Transverse colon (tissue), 4 donors: ENCODE data around the gene RGS3. TPM values are rescaled to one million over a fixed set of nuclear protein-coding genes. Genes with fewer than 3 reads are reported as not detected.

Experiments used
- DNase-seq: peaks from one replicate; pipeline ENCODE4 v3.0.0-alpha.2; 2019
- H3K27ac ChIP-seq, 4 donors: fragments of 200-600 bp; sonication (generic); 2 replicates each; pipeline ENCODE4 v1.5.1; 2016 to 2018; ENCODE audit warnings: inconsistent platforms in 4 of 4
- H3K27me3 ChIP-seq: fragments of 200-600 bp; sonication (generic); 2 replicates; pipeline ENCODE4 v1.5.1; 2017; ENCODE audit warnings: inconsistent platforms
- H3K36me3 ChIP-seq, 4 donors: fragments of 200-600 bp; sonication (generic); 2 replicates each; pipeline ENCODE4 v1.5.1; 2017 to 2019; ENCODE audit warnings: inconsistent platforms in 4 of 4
- H3K4me1 ChIP-seq, 4 donors: fragments of 200-600 bp; sonication (generic); 2 replicates each; pipeline ENCODE4 v1.5.1; 2017 to 2020; ENCODE audit warnings: inconsistent platforms in 4 of 4
- H3K4me3 ChIP-seq, 4 donors: fragments of 200-600 bp; sonication (generic); 1 replicate in 1 of 4; 2 replicates in 3 of 4; pipeline versions ENCODE4 v1.5.1 to v1.6.1; 2017 to 2019; ENCODE audit warnings: inconsistent platforms in 4 of 4
- H3K9me3 ChIP-seq, 2 donors: fragments of 200-600 bp; sonication (generic); 2 replicates each; pipeline ENCODE4 v1.5.1; 2017 to 2019; ENCODE audit warnings: inconsistent platforms in 2 of 2
- EP300 ChIP-seq: sonication (generic); formaldehyde crosslinking; IDR thresholded peaks from one replicate; pipeline ENCODE4 v1.6.1; 2017; ENCODE audit warnings: antibody characterized with exemption, low read depth
- POLR2A ChIP-seq: fragments of 450-650 bp; IDR thresholded peaks from one replicate; pipeline ENCODE4 v1.6.1; 2016; ENCODE audit warnings: antibody characterized with exemption, mild to moderate bottlenecking, moderate library complexity
- POLR2AphosphoS5 ChIP-seq, 3 donors: sonication (generic); formaldehyde crosslinking; IDR thresholded peaks; one replicate each; pipeline ENCODE4 v1.6.1; 2016; ENCODE audit warnings: antibody characterized with exemption in 3 of 3
- WGBS, 2 donors: methylation state at CpG; one replicate each; pipeline ENCODE4 v1.1.5; 2018; ENCODE audit warnings: low coverage in 1 of 2; 5-methylcytosine and 5-hydroxymethylcytosine counted together
- in situ Hi-C, 4 donors: fragments of 200-750 bp; cut with MboI; loops; one replicate each; pipeline versions ENCODE4 v1.15.0 to v1.15.1; 2017; ENCODE audit warnings: low sequenced_read_pairs in 3 of 4, low pct_ligation_motif_present in 1 of 4, low pct_unique_long_range_greater_than_20kb in 1 of 4
- intact Hi-C: fragments of 100-400 bp; cut with DNase I; formaldehyde crosslinking; loops from one replicate; pipeline ENCODE4 v1.15.1; 2023; ENCODE audit warnings: low total_unique reads
- total RNA-seq, 4 donors: library from RNA; depleted of rRNA; stranded (reverse); fragments of >200 nt; gene quantifications; one replicate each; pipeline ENCODE4 v1.1.0, GENCODE V29; 2016
- TF ChIP-seq, protein P1 (sequence below), 5 experiments: fragments of 200-600 bp in 3 of 5; fragments of 450-650 bp in 2 of 5; sonication (generic) in 3 of 5; IDR thresholded peaks; 1 replicate in 2 of 5; 2 replicates in 3 of 5; pipeline ENCODE4 v1.5.1; 2016 to 2017; ENCODE audit warnings: antibody characterized with exemption in 5 of 5, inconsistent platforms in 3 of 5, mild to moderate bottlenecking in 2 of 5, moderate library complexity in 1 of 5

Gene RGS3
- total RNA-seq, 4 donors from 2014 or later = 62.7 to 150 (median 80.9) TPM

DNA sequence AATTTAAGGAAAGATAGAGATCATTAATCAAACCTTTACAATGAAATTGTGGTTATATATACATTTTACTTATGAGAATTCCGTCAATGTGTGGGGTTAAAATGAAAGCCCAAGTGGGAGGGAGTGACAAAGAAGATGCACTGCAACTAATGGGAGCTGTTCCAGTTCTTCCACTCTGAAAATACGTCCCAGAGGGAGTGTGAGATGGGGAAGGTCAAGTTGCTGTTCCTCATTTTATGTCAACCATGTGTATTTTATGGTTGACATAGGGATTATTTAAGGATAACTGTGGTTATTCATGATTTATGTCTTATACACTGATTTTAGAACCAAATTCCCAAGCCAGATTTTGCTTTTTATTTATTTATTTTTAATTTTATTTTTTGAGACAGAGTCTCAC lies 14.2 kb upstream of the RGS3 start:
- no peak overlapping the region for H3K27ac ChIP-seq
- no peaks in the 10 kb centered on the region for H3K36me3 ChIP-seq
- intact Hi-C loops = no loop called here
- WGBS, 2 donors = 38 to 64% methylated on average over 2 of the region's 2 CpGs
- H3K4me3 ChIP-seq = no peak overlapping the region
- in situ Hi-C loops = loop anchor here in 2 of 4 donors (5.0 kb wide), 3 partner anchors 133 to 208 kb away; no protein-coding TSS in a partner anchor
- TF ChIP-seq EP300 = no peak
- TF ChIP-seq POLR2A = no peak
- TF ChIP-seq, protein P1, sequence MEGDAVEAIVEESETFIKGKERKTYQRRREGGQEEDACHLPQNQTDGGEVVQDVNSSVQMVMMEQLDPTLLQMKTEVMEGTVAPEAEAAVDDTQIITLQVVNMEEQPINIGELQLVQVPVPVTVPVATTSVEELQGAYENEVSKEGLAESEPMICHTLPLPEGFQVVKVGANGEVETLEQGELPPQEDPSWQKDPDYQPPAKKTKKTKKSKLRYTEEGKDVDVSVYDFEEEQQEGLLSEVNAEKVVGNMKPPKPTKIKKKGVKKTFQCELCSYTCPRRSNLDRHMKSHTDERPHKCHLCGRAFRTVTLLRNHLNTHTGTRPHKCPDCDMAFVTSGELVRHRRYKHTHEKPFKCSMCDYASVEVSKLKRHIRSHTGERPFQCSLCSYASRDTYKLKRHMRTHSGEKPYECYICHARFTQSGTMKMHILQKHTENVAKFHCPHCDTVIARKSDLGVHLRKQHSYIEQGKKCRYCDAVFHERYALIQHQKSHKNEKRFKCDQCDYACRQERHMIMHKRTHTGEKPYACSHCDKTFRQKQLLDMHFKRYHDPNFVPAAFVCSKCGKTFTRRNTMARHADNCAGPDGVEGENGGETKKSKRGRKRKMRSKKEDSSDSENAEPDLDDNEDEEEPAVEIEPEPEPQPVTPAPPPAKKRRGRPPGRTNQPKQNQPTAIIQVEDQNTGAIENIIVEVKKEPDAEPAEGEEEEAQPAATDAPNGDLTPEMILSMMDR (IDR thresholded peaks at IDR 0.05) = no peak
- TF ChIP-seq POLR2AphosphoS5 (IDR thresholded peaks at IDR 0.05) = no peak
- no peaks in the 10 kb centered on the region for H3K27me3 ChIP-seq
- no peak for DNase-seq
- no peaks in the 10 kb centered on the region for H3K9me3 ChIP-seq
- peaks cover 0 to 3% (median 0%) of the 10 kb centered on the region in 4 donors for H3K4me1 ChIP-seq

DNA sequence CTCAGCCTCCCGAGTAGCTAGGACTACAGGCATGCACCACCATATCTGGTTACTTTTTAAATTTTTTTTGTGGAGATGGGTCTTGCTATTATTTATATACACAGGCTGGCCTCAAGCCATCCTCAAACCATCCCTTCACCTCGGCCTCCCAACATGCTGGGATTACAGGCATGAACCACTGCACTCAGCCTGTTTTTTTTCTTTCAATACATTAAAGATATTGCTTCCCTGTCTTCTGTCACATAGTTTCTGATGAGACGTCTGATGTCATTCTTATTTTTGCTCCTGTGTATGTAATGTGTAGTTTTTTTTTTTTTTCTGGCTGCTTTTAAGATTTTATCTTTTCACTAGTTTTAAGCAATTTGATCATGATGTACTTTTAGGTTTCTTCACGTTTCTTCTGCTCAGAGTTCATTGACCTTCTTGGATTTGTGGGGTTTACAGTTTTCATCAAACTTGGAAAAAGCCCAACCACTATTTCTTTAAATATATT lies 11.4 kb upstream of the RGS3 start:
- no peaks in the 10 kb centered on the region for H3K27me3 ChIP-seq
- 71 to 76% methylated on average over 3 to 4 of the region's 4 CpGs for WGBS, 2 donors
- no peak overlapping the region for H3K4me3 ChIP-seq
- intact Hi-C loops = no loop called here
- TF ChIP-seq, protein P1 (IDR thresholded peaks at IDR 0.05) = no peak
- TF ChIP-seq POLR2AphosphoS5 (IDR thresholded peaks at IDR 0.05) = no peak
- no peak for TF ChIP-seq POLR2A
- H3K27ac ChIP-seq = no peak overlapping the region
- H3K9me3 ChIP-seq = no peaks in the 10 kb centered on the region
- in situ Hi-C loops = loop anchor here in 1 of 4 donors (10.0 kb wide), 2 partner anchors 133 to 203 kb away; no protein-coding TSS in a partner anchor
- DNase-seq = no peak
- H3K4me1 ChIP-seq = peaks cover 7 to 22% (median 13%) of the 10 kb centered on the region in 4 donors
- no peaks in the 10 kb centered on the region for H3K36me3 ChIP-seq

DNA sequence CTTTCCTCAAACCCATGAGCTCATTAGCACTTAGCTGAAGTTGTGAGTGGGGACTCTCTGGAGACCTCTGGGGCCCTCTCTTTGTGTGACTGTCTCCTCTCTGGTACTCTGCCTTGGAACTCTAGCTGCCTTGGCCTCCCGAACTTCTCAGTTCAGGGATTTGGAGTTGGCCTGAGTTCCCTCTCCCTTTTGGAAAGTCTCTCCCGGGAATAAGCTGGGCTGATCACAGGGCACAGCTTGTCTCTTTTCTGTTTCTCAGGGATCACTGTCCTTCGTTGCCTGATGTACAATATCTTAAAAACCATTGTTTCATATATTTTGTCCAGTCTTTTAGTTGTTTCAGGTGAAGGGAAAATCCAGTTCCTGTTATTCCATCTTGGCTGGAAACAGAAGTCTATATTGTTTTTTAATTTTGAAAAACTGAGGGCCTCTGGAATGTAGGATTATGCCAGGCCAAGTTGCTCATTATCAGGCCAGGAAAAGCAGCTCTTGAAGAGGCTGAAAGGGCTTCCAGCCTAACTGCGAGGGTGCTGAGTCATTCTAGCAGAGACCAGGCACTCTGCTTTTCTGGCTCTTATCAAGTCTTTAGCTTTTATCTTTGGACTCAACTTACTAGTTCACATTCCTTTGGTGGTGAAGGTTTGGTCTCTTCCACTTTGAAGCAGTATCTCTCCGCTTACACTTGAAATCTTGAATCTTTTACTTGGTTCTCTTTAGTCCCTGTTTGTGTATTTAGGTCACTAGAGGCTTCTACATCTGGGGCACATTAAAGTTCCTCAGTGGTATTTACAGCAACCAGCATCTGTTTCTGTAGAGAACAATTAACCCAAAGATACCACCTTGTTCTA lies 8.4 kb upstream of the RGS3 start:
- in situ Hi-C loops (loop anchor here in 1 of 4 donors (10.0 kb wide), 2 partner anchors 130 to 200 kb away; no protein-coding TSS in a partner anchor), intact Hi-C loops (no loop called here)
- Histone ChIP-seq H3K4me3 (no peak overlapping the region), H3K36me3 (no peaks in the 10 kb centered on the region), H3K4me1 (peaks cover 7 to 22% (median 13%) of the 10 kb centered on the region in 4 donors), H3K9me3 (no peaks in the 10 kb centered on the region), H3K27ac (peak overlapping the region; percentile 71 to 87 (median 80)), H3K27me3 (no peaks in the 10 kb centered on the region)
- 54 to 63% methylated on average over 2 to 5 of the region's 5 CpGs for WGBS, 2 donors
- TF ChIP-seq, protein P1 (IDR thresholded peaks at IDR 0.05) = no peak
- no peak for TF ChIP-seq EP300
- no peak for TF ChIP-seq POLR2A
- DNase-seq = no peak

DNA sequence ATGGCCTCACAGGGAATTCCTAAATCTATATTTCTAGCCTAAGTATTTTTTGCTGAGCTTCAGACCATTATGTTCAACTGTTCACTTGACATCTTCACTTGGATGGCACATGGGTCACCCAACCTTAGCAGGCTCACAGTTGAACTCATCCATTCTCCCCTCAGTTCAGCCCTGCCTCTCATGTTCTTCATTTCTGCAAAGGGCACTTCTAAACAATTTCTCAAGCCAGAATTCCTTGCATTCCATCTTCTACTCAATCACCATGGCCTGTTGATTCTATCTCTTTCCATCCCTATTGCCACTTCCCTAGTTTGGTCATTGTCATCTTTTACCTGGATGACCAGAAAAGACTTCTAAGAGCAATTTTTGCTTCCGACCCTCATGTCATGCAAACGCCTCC lies 7.3 kb upstream of the RGS3 start:
- no peaks in the 10 kb centered on the region for H3K9me3 ChIP-seq
- in situ Hi-C loops = loop anchor here in 1 of 4 donors (10.0 kb wide), 2 partner anchors 129 to 199 kb away; no protein-coding TSS in a partner anchor
- WGBS, 2 donors = 89 to 98% methylated on average over 2 of the region's 2 CpGs
- no peak for DNase-seq
- H3K36me3 ChIP-seq = no peaks in the 10 kb centered on the region
- intact Hi-C loops = no loop called here
- peaks cover 7 to 22% (median 13%) of the 10 kb centered on the region in 4 donors for H3K4me1 ChIP-seq
- TF ChIP-seq, protein P1 (IDR thresholded peaks at IDR 0.05) = no peak
- TF ChIP-seq POLR2A = no peak
- TF ChIP-seq EP300 = no peak
- H3K4me3 ChIP-seq = no peak overlapping the region
- H3K27ac ChIP-seq = peak overlapping the region; percentile 71 to 87 (median 80)
- H3K27me3 ChIP-seq = no peaks in the 10 kb centered on the region
